ENCODE measurements around the gene PLCL1. TPM values are rescaled to one million over a fixed set of nuclear protein-coding genes. Genes with fewer than 3 reads are reported as not detected.

The PLCL1 gene
- total RNA-seq, 1 donor from 2014 or later: 0.08 TPM

DNA sequence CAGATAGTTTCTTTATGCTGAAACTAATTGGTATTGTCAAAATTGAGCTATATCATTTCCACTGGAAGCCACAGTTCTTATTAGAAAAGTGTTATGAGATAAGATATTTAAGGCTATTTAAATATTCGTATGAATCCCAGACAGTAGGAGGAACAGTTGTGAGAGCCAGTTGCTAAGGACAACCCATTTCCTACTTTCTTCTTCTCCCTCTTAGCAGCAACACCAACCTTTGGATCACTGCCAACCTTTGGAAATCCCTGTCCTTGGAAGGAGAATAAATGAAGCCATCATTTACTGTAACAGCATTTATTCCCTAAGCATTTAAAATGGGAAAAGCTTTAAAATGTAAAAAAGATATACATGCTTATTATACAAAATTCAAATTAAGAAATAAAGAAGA, 85.8 kb downstream of the PLCL1 start:
- Histone ChIP-seq H3K27me3 (ENCODE audit: control insufficient read depth, insufficient read depth, low read length) (no peaks in the 10 kb centered on the region), H3K4me3 (ENCODE audit: low read depth, low read length) (no peak overlapping the region), H3K36me3 (ENCODE audit: control insufficient read depth, insufficient read depth, low read length) (no peaks in the 10 kb centered on the region)
- TF ChIP-seq, protein P1, sequence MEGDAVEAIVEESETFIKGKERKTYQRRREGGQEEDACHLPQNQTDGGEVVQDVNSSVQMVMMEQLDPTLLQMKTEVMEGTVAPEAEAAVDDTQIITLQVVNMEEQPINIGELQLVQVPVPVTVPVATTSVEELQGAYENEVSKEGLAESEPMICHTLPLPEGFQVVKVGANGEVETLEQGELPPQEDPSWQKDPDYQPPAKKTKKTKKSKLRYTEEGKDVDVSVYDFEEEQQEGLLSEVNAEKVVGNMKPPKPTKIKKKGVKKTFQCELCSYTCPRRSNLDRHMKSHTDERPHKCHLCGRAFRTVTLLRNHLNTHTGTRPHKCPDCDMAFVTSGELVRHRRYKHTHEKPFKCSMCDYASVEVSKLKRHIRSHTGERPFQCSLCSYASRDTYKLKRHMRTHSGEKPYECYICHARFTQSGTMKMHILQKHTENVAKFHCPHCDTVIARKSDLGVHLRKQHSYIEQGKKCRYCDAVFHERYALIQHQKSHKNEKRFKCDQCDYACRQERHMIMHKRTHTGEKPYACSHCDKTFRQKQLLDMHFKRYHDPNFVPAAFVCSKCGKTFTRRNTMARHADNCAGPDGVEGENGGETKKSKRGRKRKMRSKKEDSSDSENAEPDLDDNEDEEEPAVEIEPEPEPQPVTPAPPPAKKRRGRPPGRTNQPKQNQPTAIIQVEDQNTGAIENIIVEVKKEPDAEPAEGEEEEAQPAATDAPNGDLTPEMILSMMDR (IDR thresholded peaks at IDR 0.05; ENCODE audit: insufficient read depth, low read length, poor library complexity, severe bottlenecking): no peak
- DNase-seq (ENCODE audit: low read depth): no peak

DNA sequence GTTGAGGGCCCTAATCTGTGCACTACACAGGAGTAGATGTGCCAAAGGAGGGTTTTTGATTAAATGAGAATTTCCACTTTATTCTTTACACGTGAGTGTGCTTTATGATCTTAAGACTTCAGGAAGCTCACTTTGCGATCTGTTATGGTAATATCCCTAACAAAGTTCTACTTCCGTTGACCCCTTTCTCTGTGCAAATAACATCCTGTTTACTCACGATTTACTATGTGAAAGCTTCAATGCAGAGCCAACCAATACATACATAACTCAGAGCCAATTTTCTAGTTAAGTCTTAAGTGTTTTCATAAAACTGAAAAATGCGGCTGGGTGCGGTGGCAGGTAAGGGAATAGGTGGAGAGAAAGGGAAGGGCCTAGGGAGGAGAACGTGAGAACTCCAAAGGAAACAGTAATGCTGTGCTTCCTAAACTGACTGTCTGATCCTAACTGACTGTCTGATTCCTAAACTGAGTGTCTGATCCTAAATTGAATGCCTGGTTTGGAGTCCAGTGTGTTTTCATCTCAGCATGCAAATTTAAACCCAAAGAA, 87.6 kb downstream of the PLCL1 start:
- DNase-seq (ENCODE audit: low read depth): no peak
- Histone ChIP-seq H3K4me3 (ENCODE audit: low read depth, low read length) (no peak overlapping the region), H3K27me3 (ENCODE audit: control insufficient read depth, insufficient read depth, low read length) (no peaks in the 10 kb centered on the region), H3K36me3 (ENCODE audit: control insufficient read depth, insufficient read depth, low read length) (no peaks in the 10 kb centered on the region)
- TF ChIP-seq, protein P1 (IDR thresholded peaks at IDR 0.05; ENCODE audit: insufficient read depth, low read length, poor library complexity, severe bottlenecking): no peak

DNA sequence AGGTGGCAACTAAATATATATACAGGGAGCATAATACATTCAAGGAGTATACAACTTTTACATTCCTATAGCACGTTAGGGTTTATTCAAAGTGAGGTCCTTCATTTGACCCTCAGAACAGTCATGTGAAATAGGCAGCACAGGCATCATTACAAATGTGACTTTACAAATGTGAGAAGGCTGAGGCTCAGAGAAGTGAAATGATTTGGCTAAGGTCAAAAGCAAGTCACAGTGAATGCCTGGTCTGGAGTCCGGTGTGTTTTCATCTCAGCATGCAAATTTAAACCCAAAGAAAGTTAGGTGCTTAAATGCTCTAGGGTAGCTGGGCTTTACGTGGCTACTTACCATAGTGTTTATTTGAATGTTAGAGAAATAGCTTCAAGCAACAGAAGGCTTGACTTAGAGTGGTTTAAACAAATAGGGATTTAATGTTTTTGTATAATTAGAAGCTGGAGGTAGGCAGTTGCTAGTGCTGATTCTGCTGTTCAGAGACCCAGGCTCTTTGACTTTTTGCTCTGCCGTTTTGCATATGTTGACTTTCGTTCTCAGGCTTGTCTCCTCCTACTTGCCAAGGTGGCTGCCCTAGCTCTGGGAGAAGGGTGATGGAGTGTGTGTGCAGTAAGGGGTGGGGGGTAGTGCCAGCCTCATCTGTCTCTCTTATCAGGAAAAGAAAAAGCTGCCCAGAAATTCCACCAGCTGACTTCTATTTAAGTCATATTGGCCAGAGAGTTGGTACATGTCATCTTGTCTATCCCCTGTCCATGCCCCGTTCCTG, 89.2 kb downstream of the PLCL1 start:
- H3K27me3 ChIP-seq (ENCODE audit: control insufficient read depth, insufficient read depth, low read length): no peaks in the 10 kb centered on the region
- TF ChIP-seq, protein P1 (IDR thresholded peaks at IDR 0.05; ENCODE audit: insufficient read depth, low read length, poor library complexity, severe bottlenecking): no peak
- DNase-seq (ENCODE audit: low read depth): no peak
- no peaks in the 10 kb centered on the region for H3K36me3 ChIP-seq (ENCODE audit: control insufficient read depth, insufficient read depth, low read length)
- H3K4me3 ChIP-seq (ENCODE audit: low read depth, low read length): no peak overlapping the region

DNA sequence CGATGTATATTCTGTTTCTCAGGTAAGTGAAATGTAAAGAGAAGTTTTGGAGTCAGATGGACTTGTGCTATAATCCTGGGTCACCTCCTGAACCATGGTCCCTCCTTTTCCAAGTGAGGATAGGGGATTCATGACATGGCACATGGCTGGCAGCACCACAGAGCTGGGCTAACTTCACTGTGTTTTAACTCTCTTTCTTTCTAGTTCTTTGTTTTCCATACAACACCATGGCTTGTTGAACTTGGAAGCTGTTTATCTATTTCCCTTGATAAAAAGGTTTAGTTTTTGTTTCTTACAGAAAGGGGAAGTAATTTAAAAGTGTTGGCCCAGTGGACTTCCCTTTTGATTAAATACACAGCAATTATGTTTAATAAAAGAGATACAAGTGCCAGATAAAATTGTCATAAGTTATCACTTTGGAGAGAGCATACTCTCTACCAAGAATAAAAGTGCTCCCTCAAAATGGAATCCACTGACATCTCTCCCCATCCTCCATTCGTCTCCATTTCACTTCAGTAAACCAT, 90.4 kb downstream of the PLCL1 start:
- H3K27me3 ChIP-seq (ENCODE audit: control insufficient read depth, insufficient read depth, low read length): no peaks in the 10 kb centered on the region
- TF ChIP-seq, protein P1 (IDR thresholded peaks at IDR 0.05; ENCODE audit: insufficient read depth, low read length, poor library complexity, severe bottlenecking): no peak
- H3K4me3 ChIP-seq (ENCODE audit: low read depth, low read length): no peak overlapping the region
- no peaks in the 10 kb centered on the region for H3K36me3 ChIP-seq (ENCODE audit: control insufficient read depth, insufficient read depth, low read length)
- DNase-seq (ENCODE audit: low read depth): no peak

DNA sequence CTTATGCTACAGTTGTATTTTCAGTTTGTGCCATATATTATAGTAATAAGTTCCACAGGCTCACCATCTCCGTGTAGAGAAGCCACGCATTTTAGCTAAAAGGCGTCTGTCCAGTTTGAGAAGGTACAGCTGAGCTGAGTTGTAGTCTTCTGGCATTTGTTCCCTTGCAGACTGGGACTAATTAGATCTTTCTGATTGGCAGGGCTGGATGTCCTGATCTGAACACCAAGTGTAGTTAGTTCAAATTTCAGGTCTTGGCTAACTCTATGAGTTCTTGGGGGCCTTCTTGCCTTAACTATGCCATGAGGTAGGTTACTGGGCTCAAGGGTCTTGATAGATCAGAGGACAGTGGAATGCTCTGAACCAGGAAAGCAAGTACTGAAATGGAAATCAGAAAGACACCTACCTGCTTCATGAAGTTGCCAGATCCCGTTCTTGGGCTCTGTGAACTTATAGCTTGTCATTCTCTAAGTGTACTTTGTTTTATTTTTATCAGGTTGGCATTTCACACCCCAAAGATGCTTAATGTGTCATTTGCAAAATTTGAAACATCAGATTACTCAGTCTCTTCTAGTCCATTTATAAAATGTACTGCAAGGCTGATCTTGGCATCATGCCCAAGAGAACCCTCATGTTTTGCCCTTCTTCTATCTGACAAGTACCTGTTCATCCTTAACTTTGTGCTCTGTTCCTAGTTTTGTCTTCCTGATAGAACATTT, 93.7 kb downstream of the PLCL1 start:
- no peak overlapping the region for H3K4me3 ChIP-seq (ENCODE audit: low read depth, low read length)
- TF ChIP-seq, protein P1 (IDR thresholded peaks at IDR 0.05; ENCODE audit: insufficient read depth, low read length, poor library complexity, severe bottlenecking): no peak
- H3K27me3 ChIP-seq (ENCODE audit: control insufficient read depth, insufficient read depth, low read length): no peaks in the 10 kb centered on the region
- H3K36me3 ChIP-seq (ENCODE audit: control insufficient read depth, insufficient read depth, low read length): no peaks in the 10 kb centered on the region
- no peak for DNase-seq (ENCODE audit: low read depth)

All from kidney epithelial cell (primary cell).